SK-N-MC (cell line): ENCODE measurements around the gene HEATR1.

Experiments
- EZH2 ChIP-seq: fragments of 200-600 bp; sonication (generic); IDR thresholded peaks from one replicate; pipeline ENCODE4 v1.6.1; 2017; ENCODE audit warnings: antibody characterized with exemption
- FOXP2 ChIP-seq: optimal IDR thresholded peaks from 2 replicates; pipeline ENCODE3; 2011; ENCODE audit warnings: mild to moderate bottlenecking, moderate library complexity; ENCODE audit not compliant: insufficient read depth; ENCODE audit errors: extremely low read length, control extremely low read depth
- POLR2AphosphoS5 ChIP-seq: IDR thresholded peaks from 2 replicates; pipeline ENCODE4 v1.6.1; 2012; ENCODE audit warnings: mild to moderate bottlenecking, low read depth, low read length, borderline replicate concordance

GRCh38 chr1:236524895-236525184 is 79.5 kb downstream of the HEATR1 start:
- TF ChIP-seq POLR2AphosphoS5, result no peak
- TF ChIP-seq EZH2, result no peak
- no peak for TF ChIP-seq FOXP2
